Nephron progenitor cell (in vitro differentiated cells): ENCODE measurements around the gene MED26.

Source experiments
- DNase-seq: peaks from one replicate; pipeline ENCODE4 v3.0.0; 2021
- H3K27ac Mint-ChIP-seq: 2 replicates; pipeline ENCODE4 v1.8.0; 2021; ENCODE audit warnings: mild to moderate bottlenecking, moderate library complexity, mixed read lengths
- H3K27me3 Mint-ChIP-seq: 2 replicates; pipeline ENCODE4 v1.8.0; 2021; ENCODE audit warnings: mild to moderate bottlenecking, low read depth, mixed read lengths; ENCODE audit not compliant: poor library complexity
- H3K36me3 Mint-ChIP-seq: 2 replicates; pipeline ENCODE4 v1.8.0; 2021; ENCODE audit warnings: low read depth, mixed read lengths
- H3K4me1 Mint-ChIP-seq: 2 replicates; pipeline ENCODE4 v1.8.0; 2021; ENCODE audit warnings: mixed read lengths
- H3K4me3 Mint-ChIP-seq: 2 replicates; pipeline ENCODE4 v1.8.0; 2021; ENCODE audit warnings: mild to moderate bottlenecking, moderate library complexity, mixed read lengths
- H3K9me3 Mint-ChIP-seq: 2 replicates; pipeline ENCODE4 v1.8.0; 2021; ENCODE audit warnings: mild to moderate bottlenecking, moderate library complexity, mixed read lengths
- CTCF ChIP-seq: fragments of 200-600 bp; sonication (generic); IDR thresholded peaks from 2 replicates; pipeline ENCODE4 v1.5.0; 2021; ENCODE audit warnings: antibody characterized with exemption

The MED26 gene

GRCh38 chr19:16608290-16608739, 19.7 kb downstream of the MED26 start:
- peaks cover 39% of the 10 kb centered on the region for H3K4me1 Mint-ChIP-seq
- H3K27me3 Mint-ChIP-seq, result peaks cover 5% of the 10 kb centered on the region
- H3K36me3 Mint-ChIP-seq, result no peaks in the 10 kb centered on the region
- DNase-seq, result no peak
- TF ChIP-seq CTCF, result no peak
- H3K9me3 Mint-ChIP-seq, result no peaks in the 10 kb centered on the region
- H3K4me3 Mint-ChIP-seq, result no peak overlapping the region
- peak overlapping the region; percentile 69 for H3K27ac Mint-ChIP-seq

GRCh38 chr19:16607819-16608218, 20.2 kb downstream of the MED26 start:
- H3K4me1 Mint-ChIP-seq, result peaks cover 34% of the 10 kb centered on the region
- no peaks in the 10 kb centered on the region for H3K36me3 Mint-ChIP-seq
- peaks cover 5% of the 10 kb centered on the region for H3K27me3 Mint-ChIP-seq
- no peak overlapping the region for H3K4me3 Mint-ChIP-seq
- TF ChIP-seq CTCF, result no peak
- no peak for DNase-seq
- no peaks in the 10 kb centered on the region for H3K9me3 Mint-ChIP-seq
- H3K27ac Mint-ChIP-seq, result no peak overlapping the region

GRCh38 chr19:16605553-16605994, 22.4 kb downstream of the MED26 start:
- no peak overlapping the region for H3K4me3 Mint-ChIP-seq
- no peak for DNase-seq
- H3K27ac Mint-ChIP-seq, result peak overlapping the region; percentile 89
- no peak for TF ChIP-seq CTCF
- H3K27me3 Mint-ChIP-seq, result peaks cover 2% of the 10 kb centered on the region
- peaks cover 37% of the 10 kb centered on the region for H3K4me1 Mint-ChIP-seq
- H3K36me3 Mint-ChIP-seq, result no peaks in the 10 kb centered on the region
- H3K9me3 Mint-ChIP-seq, result no peaks in the 10 kb centered on the region

- Mint-ChIP-seq H3K4me3 (no peak overlapping the region), H3K9me3 (no peaks in the 10 kb centered on the region), H3K4me1 (peaks cover 41% of the 10 kb centered on the region), H3K36me3 (no peaks in the 10 kb centered on the region), H3K27ac (peak overlapping the region; percentile 89), H3K27me3 (peaks cover 2% of the 10 kb centered on the region)
- no peak for DNase-seq
- TF ChIP-seq CTCF, result no peak
These were observed 22.9 kb downstream of the MED26 start for GRCh38 chr19:16605115-16605514.

GRCh38 chr19:16604615-16605014, 23.4 kb downstream of the MED26 start:
- H3K4me1 Mint-ChIP-seq, result peaks cover 43% of the 10 kb centered on the region
- no peaks in the 10 kb centered on the region for H3K36me3 Mint-ChIP-seq
- H3K27me3 Mint-ChIP-seq, result peaks cover 2% of the 10 kb centered on the region
- H3K4me3 Mint-ChIP-seq, result no peak overlapping the region
- no peak for TF ChIP-seq CTCF
- no peak for DNase-seq
- no peaks in the 10 kb centered on the region for H3K9me3 Mint-ChIP-seq
- H3K27ac Mint-ChIP-seq, result no peak overlapping the region

GRCh38 chr19:16603090-16603489, 24.9 kb downstream of the MED26 start:
- no peak for TF ChIP-seq CTCF
- Mint-ChIP-seq H3K9me3 (no peaks in the 10 kb centered on the region), H3K4me1 (peaks cover 44% of the 10 kb centered on the region), H3K4me3 (no peak overlapping the region), H3K27me3 (peaks cover 2% of the 10 kb centered on the region), H3K36me3 (no peaks in the 10 kb centered on the region), H3K27ac (no peak overlapping the region)
- DNase-seq, result no peak
